GM23338 (cell line): ENCODE results near the gene JARID2. TPM values are rescaled to one million over a fixed set of nuclear protein-coding genes. Genes with fewer than 3 reads are reported as not detected.

ENCODE experiments used
- ATAC-seq: fragments of 200-7000 bp; cut with Tn5 transposase; 3 replicates; pipeline ENCODE4 v1.9.1; 2020
- DNase-seq: peaks from one replicate; pipeline ENCODE4 v3.0.0-alpha.2; 2015; ENCODE audit warnings: low spot score
- H2AFZ ChIP-seq: fragments of 200-600 bp; sonication (generic); 2 replicates; pipeline ENCODE4 v1.8.0; 2016; ENCODE audit warnings: antibody characterized with exemption, mild to moderate bottlenecking, moderate library complexity
- H3F3A ChIP-seq: fragments of 200-600 bp; sonication (generic); replicated peaks from 2 replicates; pipeline ENCODE4 v1.8.0; 2017; ENCODE audit warnings: antibody characterized with exemption, mixed run types, low read depth
- H3K27ac ChIP-seq: fragments of 200-600 bp; sonication (generic); 2 replicates; pipeline ENCODE4 v1.6.1; 2016; ENCODE audit warnings: low read depth
- H3K27me3 ChIP-seq: fragments of 200-600 bp; sonication (generic); 2 replicates; pipeline ENCODE4 v1.8.0; 2016; ENCODE audit warnings: mild to moderate bottlenecking, mixed run types, moderate library complexity; ENCODE audit not compliant: insufficient read depth
- H3K36me3 ChIP-seq: fragments of 200-600 bp; sonication (generic); 2 replicates; pipeline ENCODE4 v1.8.0; 2016; ENCODE audit warnings: mild to moderate bottlenecking; ENCODE audit not compliant: insufficient read depth
- H3K4me1 ChIP-seq: fragments of 200-600 bp; sonication (generic); 2 replicates; pipeline ENCODE4 v1.8.0; 2016; ENCODE audit warnings: mild to moderate bottlenecking, moderate library complexity; ENCODE audit not compliant: insufficient read depth
- H3K4me2 ChIP-seq: fragments of 200-600 bp; sonication (generic); 2 replicates; pipeline ENCODE4 v1.7.1; 2017; ENCODE audit warnings: mixed run types
- H3K4me3 ChIP-seq: fragments of 200-600 bp; sonication (generic); 2 replicates; pipeline ENCODE4 v1.6.1; 2016; ENCODE audit warnings: mixed run types
- H3K79me2 ChIP-seq: fragments of 200-600 bp; sonication (generic); replicated peaks from 2 replicates; pipeline ENCODE4 v1.8.0; 2017; ENCODE audit warnings: mild to moderate bottlenecking; ENCODE audit not compliant: insufficient read depth
- H3K9me2 ChIP-seq: fragments of 200-600 bp; sonication (generic); 2 replicates; pipeline ENCODE4 v1.8.0; 2017; ENCODE audit not compliant: insufficient read depth
- H4K20me1 ChIP-seq: fragments of 200-600 bp; sonication (generic); replicated peaks from 2 replicates; pipeline ENCODE4 v1.8.0; 2017; ENCODE audit warnings: mild to moderate bottlenecking; ENCODE audit not compliant: insufficient read depth
- H3K27ac Mint-ChIP-seq: 2 replicates; pipeline ENCODE4 v1.8.0; 2020; ENCODE audit warnings: inconsistent platforms, mild to moderate bottlenecking, moderate library complexity, mixed read lengths
- H3K27me3 Mint-ChIP-seq: 3 replicates; pipeline ENCODE4 v1.8.0; 2022; ENCODE audit warnings: low read depth, mild to moderate bottlenecking, moderate library complexity, mixed read lengths, inconsistent platforms; ENCODE audit not compliant: insufficient read depth, poor library complexity
- H3K36me3 Mint-ChIP-seq: 3 replicates; pipeline ENCODE4 v1.8.0; 2021; ENCODE audit warnings: low read depth, mild to moderate bottlenecking, inconsistent platforms, moderate library complexity, mixed read lengths
- H3K4me1 Mint-ChIP-seq: 3 replicates; pipeline ENCODE4 v1.8.0; 2020; ENCODE audit warnings: mild to moderate bottlenecking, inconsistent platforms, mixed read lengths
- H3K4me3 Mint-ChIP-seq: 3 replicates; pipeline ENCODE4 v1.8.0; 2021; ENCODE audit warnings: moderate library complexity, mild to moderate bottlenecking, inconsistent platforms, mixed read lengths
- H3K9me3 Mint-ChIP-seq: 3 replicates; pipeline ENCODE4 v1.8.0; 2020; ENCODE audit warnings: moderate library complexity, mild to moderate bottlenecking, inconsistent platforms, mixed read lengths
- CREB1 ChIP-seq: fragments of 250-450 bp; sonication (Bioruptor Pico); IDR thresholded peaks from 2 replicates; pipeline ENCODE4 v1.5.0; 2020; ENCODE audit warnings: low read depth, mild to moderate bottlenecking, moderate library complexity
- CTCF ChIP-seq, 2 experiments: fragments of 200-600 bp in 1 of 2; sonication (generic) in 1 of 2; conservative IDR thresholded peaks; 2 replicates each; pipeline versions ENCODE4 v1.5.1 to v1.6.1; 2016 to 2017; ENCODE audit warnings: antibody characterized with exemption in 2 of 2, low read depth in 2 of 2, mild to moderate bottlenecking in 2 of 2, moderate library complexity in 1 of 2
- ETS1 ChIP-seq: IDR thresholded peaks from 2 replicates; pipeline ENCODE4 v1.6.1; 2016; ENCODE audit warnings: antibody characterized with exemption
- EZH2 ChIP-seq: fragments of 200-600 bp; sonication (generic); IDR thresholded peaks from one replicate; pipeline ENCODE4 v1.8.0; 2017; ENCODE audit warnings: antibody characterized with exemption, mild to moderate bottlenecking, low read depth; ENCODE audit not compliant: unreplicated experiment
- EZH2phosphoT487 ChIP-seq: fragments of 200-600 bp; sonication (generic); IDR thresholded peaks from one replicate; pipeline ENCODE4 v1.8.1; 2018; ENCODE audit warnings: antibody characterized with exemption; ENCODE audit not compliant: unreplicated experiment
- JUNB ChIP-seq: IDR thresholded peaks from one replicate; pipeline ENCODE4 v1.6.1; 2016; ENCODE audit warnings: antibody characterized with exemption; ENCODE audit not compliant: unreplicated experiment
- NANOG ChIP-seq: IDR thresholded peaks from 2 replicates; pipeline ENCODE4 v1.6.1; 2016; ENCODE audit warnings: antibody characterized with exemption, borderline replicate concordance
- POLR2AphosphoS5 ChIP-seq: IDR thresholded peaks from 2 replicates; pipeline ENCODE4 v1.6.1; 2016; ENCODE audit warnings: antibody characterized with exemption, low read depth
- STAT1 ChIP-seq: IDR thresholded peaks from one replicate; pipeline ENCODE4 v1.6.1; 2016; ENCODE audit warnings: antibody characterized with exemption; ENCODE audit not compliant: unreplicated experiment
- ZNF114 ChIP-seq: fragments of 250-450 bp; sonication (Bioruptor Pico); IDR thresholded peaks from 2 replicates; pipeline ENCODE4 v1.5.0; 2020; ENCODE audit warnings: mild to moderate bottlenecking, moderate library complexity
- ZNF331 ChIP-seq: fragments of 250-450 bp; sonication (Bioruptor Pico); IDR thresholded peaks from 2 replicates; pipeline ENCODE4 v1.5.0; 2020; ENCODE audit warnings: low read depth, mild to moderate bottlenecking, moderate library complexity
- ZNF462 ChIP-seq: fragments of 250-450 bp; sonication (Bioruptor Pico); IDR thresholded peaks from 2 replicates; pipeline ENCODE4 v1.5.0; 2020; ENCODE audit warnings: mild to moderate bottlenecking, moderate library complexity
- polyA plus RNA-seq: library from polyadenylated mRNA; unstranded; fragments of >200 nt; fragmentation: Nextera tagmentation; extraction: Ambion mirVana; gene quantifications from 2 replicates; pipeline ENCODE4 v1.2.1, GENCODE V29; 2016
- total RNA-seq: library from RNA; depleted of rRNA; stranded (reverse); fragments of >200 nt; shearing (Covaris generic); gene quantifications from 2 replicates; pipeline ENCODE4 v1.2.3, GENCODE V29; 2014

The JARID2 gene
- total and polyA plus RNA-seq, 2 experiments from 2014 or later: 92.8 to 196 TPM

- TF ChIP-seq ETS1 (no peak), EZH2phosphoT487 (no peak)
Measured at GRCh38 chr6:15451738-15452137, 205.9 kb downstream of the JARID2 start (continued).

- H3K9me3 Mint-ChIP-seq: peaks cover 2% of the 10 kb centered on the region; the same call in 1 of the 3 replicates
- no peak overlapping the region for H3K4me3 Mint-ChIP-seq
- H3K27me3 Mint-ChIP-seq: peaks cover 14% of the 10 kb centered on the region
- no peaks in the 10 kb centered on the region for H3K27me3 ChIP-seq
- H4K20me1 ChIP-seq: peaks cover 94% of the 10 kb centered on the region
- H3F3A ChIP-seq: peaks cover 16% of the 10 kb centered on the region; the same call in 1 of the 2 replicates
- no peak overlapping the region for H3K27ac Mint-ChIP-seq
- H3K27ac ChIP-seq: no peak overlapping the region
- H3K4me3 ChIP-seq: no peak overlapping the region
- H3K9me2 ChIP-seq: no peaks in the 10 kb centered on the region
- H2AFZ ChIP-seq: no peak overlapping the region
- H3K36me3 ChIP-seq: peaks cover 14% of the 10 kb centered on the region
- DNase-seq (no peak), ATAC-seq (no peak)
- peaks cover 67% of the 10 kb centered on the region for H3K4me1 ChIP-seq
- peaks cover 50% of the 10 kb centered on the region for H3K36me3 Mint-ChIP-seq
- peaks cover 100% of the 10 kb centered on the region for H3K79me2 ChIP-seq
- peaks cover 78% of the 10 kb centered on the region for H3K4me1 Mint-ChIP-seq
- H3K4me2 ChIP-seq: no peak overlapping the region
- TF ChIP-seq ZNF331: no peak
- no peak for TF ChIP-seq CREB1
- no peak for TF ChIP-seq STAT1
- no peak for TF ChIP-seq EZH2phosphoT487
- TF ChIP-seq POLR2AphosphoS5: no peak
- TF ChIP-seq ETS1: no peak
- TF ChIP-seq JUNB: no peak
- no peak for TF ChIP-seq ZNF114 (CRISPR knock-in tag)
- TF ChIP-seq EZH2: no peak
- no peak for TF ChIP-seq CTCF (conservative IDR thresholded peaks at IDR 0.05; ENCODE audit: low read depth in 2 of 2)
- no peak for TF ChIP-seq NANOG
- TF ChIP-seq ZNF462 (CRISPR knock-in tag): no peak
Measured at GRCh38 chr6:15452182-15452941, 206.5 kb downstream of the JARID2 start.
